ENCODE measurements around the gene PLA2G5. TPM values are rescaled to one million over a fixed set of nuclear protein-coding genes. Genes with fewer than 3 reads are reported as not detected.

PLA2G5 gene
- total RNA-seq, 2 donors from 2014 or later, result not detected

GRCh38 chr1:20139776-20140612 lies 70.0 kb downstream of the PLA2G5 start:
- DNase-seq, result no peak
- no peaks in the 10 kb centered on the region for H3K9me3 ChIP-seq (ENCODE audit: control insufficient read depth, low read length, poor library complexity, severe bottlenecking)
- H3K27ac Mint-ChIP-seq, result no peak overlapping the region
- H3K27me3 Mint-ChIP-seq, result peaks cover 48% of the 10 kb centered on the region
- H3K36me3 Mint-ChIP-seq (ENCODE audit: low read depth), result no peaks in the 10 kb centered on the region
- H3K4me1 Mint-ChIP-seq, result no peaks in the 10 kb centered on the region
- H3K4me3 Mint-ChIP-seq, result no peak overlapping the region
- ATAC-seq, result no peak

GRCh38 chr1:20141001-20141400 lies 71.0 kb downstream of the PLA2G5 start:
- ATAC-seq (no peak), DNase-seq (no peak)
- H3K9me3 ChIP-seq (ENCODE audit: control insufficient read depth, low read length, poor library complexity, severe bottlenecking), result no peaks in the 10 kb centered on the region
- H3K36me3 Mint-ChIP-seq (ENCODE audit: low read depth), result no peaks in the 10 kb centered on the region
- H3K4me3 Mint-ChIP-seq, result no peak overlapping the region
- H3K27ac Mint-ChIP-seq, result no peak overlapping the region
- H3K27me3 Mint-ChIP-seq, result peaks cover 41% of the 10 kb centered on the region
- no peaks in the 10 kb centered on the region for H3K4me1 Mint-ChIP-seq

GRCh38 chr1:20141466-20141865 lies 71.5 kb downstream of the PLA2G5 start:
- H3K27me3 Mint-ChIP-seq, result peaks cover 39% of the 10 kb centered on the region
- no peak for ATAC-seq
- no peaks in the 10 kb centered on the region for H3K36me3 Mint-ChIP-seq (ENCODE audit: low read depth)
- no peak overlapping the region for H3K27ac Mint-ChIP-seq
- no peak for DNase-seq
- no peaks in the 10 kb centered on the region for H3K9me3 ChIP-seq (ENCODE audit: control insufficient read depth, low read length, poor library complexity, severe bottlenecking)
- H3K4me3 Mint-ChIP-seq, result no peak overlapping the region
- no peaks in the 10 kb centered on the region for H3K4me1 Mint-ChIP-seq

Other genes starting within 250 kb of the PLA2G5 start
- gene OTUD3, start 187.8 kb upstream of the PLA2G5 start, total RNA-seq, result 10 to 100 TPM; 14.1 to 16.9 TPM
- not detected for gene PLA2G2E, start 146.6 kb upstream of the PLA2G5 start, total RNA-seq
- not detected for gene PLA2G2A, start 90.6 kb upstream of the PLA2G5 start, total RNA-seq
- gene PLA2G2D, start 49.3 kb downstream of the PLA2G5 start, total RNA-seq, result not detected
- gene PLA2G2F, start 69.1 kb downstream of the PLA2G5 start, total RNA-seq, result not detected
- 1 to 10 TPM in 1 of 2 donors, under 1 TPM in 1; 0.81 to 1.0 TPM for gene UBXN10, start 115.9 kb downstream of the PLA2G5 start, total RNA-seq
- under 1 TPM in 1 of 2 donors, not detected in 1; 0.25 TPM for gene PLA2G2C, start 116.3 kb downstream of the PLA2G5 start, total RNA-seq
- under 1 TPM; 0.13 to 0.15 TPM for gene VWA5B1, start 220.7 kb downstream of the PLA2G5 start, total RNA-seq